ENCODE data around the gene WRNIP1.

The WRNIP1 gene

DNA sequence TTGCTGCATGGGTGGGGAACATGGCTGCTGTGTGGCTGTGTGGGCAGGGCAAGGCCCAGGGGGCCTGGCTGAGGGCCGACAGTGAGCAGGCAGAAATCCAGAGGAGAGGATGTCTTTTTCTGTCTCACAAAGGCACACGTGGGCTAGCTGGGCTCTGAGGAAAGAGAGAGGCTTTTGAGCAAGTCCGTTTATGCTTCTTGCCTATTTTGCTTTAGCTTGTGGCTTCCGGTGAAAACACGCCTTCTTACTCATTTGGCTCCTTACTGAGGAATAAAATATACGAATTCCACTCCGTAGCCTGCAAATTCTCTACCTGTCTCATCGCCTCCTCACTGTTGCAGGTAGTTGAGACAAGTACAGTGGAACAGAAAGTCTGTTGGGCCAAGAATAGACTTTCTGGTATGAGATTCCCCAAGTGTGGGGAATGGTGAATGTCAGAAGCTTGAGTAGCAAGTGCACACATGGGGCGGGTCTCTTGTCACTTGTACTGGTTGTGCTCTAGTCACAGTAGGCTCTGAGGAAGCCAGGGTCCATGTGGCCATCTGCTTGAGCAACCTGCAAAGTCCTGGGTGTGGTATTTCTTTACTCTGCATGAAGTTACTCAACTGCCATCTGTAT lies 28.4 kb downstream of the WRNIP1 start:
- H3F3A ChIP-seq (ENCODE audit: low read depth) = no peaks in the 10 kb centered on the region
- H3K4me3 ChIP-seq (ENCODE audit: low read length, poor library complexity, severe bottlenecking) = no peak overlapping the region
- no peak overlapping the region for H3K4me2 ChIP-seq (ENCODE audit: low read depth, low read length, poor library complexity, severe bottlenecking)
- TF ChIP-seq, protein P1, sequence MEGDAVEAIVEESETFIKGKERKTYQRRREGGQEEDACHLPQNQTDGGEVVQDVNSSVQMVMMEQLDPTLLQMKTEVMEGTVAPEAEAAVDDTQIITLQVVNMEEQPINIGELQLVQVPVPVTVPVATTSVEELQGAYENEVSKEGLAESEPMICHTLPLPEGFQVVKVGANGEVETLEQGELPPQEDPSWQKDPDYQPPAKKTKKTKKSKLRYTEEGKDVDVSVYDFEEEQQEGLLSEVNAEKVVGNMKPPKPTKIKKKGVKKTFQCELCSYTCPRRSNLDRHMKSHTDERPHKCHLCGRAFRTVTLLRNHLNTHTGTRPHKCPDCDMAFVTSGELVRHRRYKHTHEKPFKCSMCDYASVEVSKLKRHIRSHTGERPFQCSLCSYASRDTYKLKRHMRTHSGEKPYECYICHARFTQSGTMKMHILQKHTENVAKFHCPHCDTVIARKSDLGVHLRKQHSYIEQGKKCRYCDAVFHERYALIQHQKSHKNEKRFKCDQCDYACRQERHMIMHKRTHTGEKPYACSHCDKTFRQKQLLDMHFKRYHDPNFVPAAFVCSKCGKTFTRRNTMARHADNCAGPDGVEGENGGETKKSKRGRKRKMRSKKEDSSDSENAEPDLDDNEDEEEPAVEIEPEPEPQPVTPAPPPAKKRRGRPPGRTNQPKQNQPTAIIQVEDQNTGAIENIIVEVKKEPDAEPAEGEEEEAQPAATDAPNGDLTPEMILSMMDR (conservative IDR thresholded peaks at IDR 0.05; ENCODE audit: low read length) = no peak
- TF ChIP-seq EZH2phosphoT487 (IDR thresholded peaks at IDR 0.05; ENCODE audit: borderline replicate concordance) = no peak
- H3K36me3 ChIP-seq (ENCODE audit: insufficient read depth, low read length) = peaks cover 3% of the 10 kb centered on the region; the same call in 1 of the 2 replicates
- peak overlapping the region; percentile 42 for H3K9ac ChIP-seq (ENCODE audit: low read depth, low read length, poor library complexity, severe bottlenecking)
- H3K9me3 ChIP-seq (ENCODE audit: insufficient read depth, low read depth, low read length) = no peaks in the 10 kb centered on the region
- no peaks in the 10 kb centered on the region for H3K27me3 ChIP-seq (ENCODE audit: insufficient read depth, low read length, poor library complexity, severe bottlenecking)
- no peak overlapping the region for H2AFZ ChIP-seq (ENCODE audit: low read length)
- no peaks in the 10 kb centered on the region for H4K20me1 ChIP-seq (ENCODE audit: insufficient read depth, low read length, poor library complexity, severe bottlenecking)
- H3K4me1 ChIP-seq (ENCODE audit: insufficient read depth, low read length, poor library complexity, severe bottlenecking) = peaks cover 35% of the 10 kb centered on the region
- H3K79me2 ChIP-seq (ENCODE audit: insufficient read depth, low read length) = no peaks in the 10 kb centered on the region
- H3K9me2 ChIP-seq (replicated peaks; ENCODE audit: low read depth, low read length) = no peaks in the 10 kb centered on the region

DNA sequence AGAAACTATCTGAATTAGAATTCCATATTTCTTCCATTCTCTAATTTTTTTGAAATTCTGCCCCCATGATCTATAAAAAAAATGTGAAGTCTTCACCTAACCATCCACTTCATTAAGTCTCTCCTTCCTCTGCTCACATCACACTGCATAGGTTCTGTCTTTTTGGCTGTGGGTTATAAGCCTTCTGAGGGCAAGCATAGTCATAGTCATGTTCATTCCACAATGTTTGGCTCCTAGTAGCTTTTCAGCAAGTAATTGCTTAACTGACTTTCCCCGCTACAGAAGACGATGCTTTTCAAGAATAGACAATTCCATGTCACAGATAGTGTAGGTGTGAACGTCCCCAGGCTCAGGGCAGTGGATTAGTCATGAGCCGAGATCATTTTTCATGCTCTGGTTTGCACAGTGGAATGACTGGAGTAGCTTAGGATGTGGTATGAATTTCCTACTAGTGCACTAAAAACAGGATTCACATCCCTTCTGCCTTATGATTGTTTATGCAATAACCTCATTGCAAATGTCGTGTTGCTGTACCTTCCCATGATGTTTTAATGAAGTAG lies 29.1 kb downstream of the WRNIP1 start:
- Histone ChIP-seq H2AFZ (ENCODE audit: low read length) (no peak overlapping the region), H3K27me3 (ENCODE audit: insufficient read depth, low read length, poor library complexity, severe bottlenecking) (no peaks in the 10 kb centered on the region), H3K36me3 (ENCODE audit: insufficient read depth, low read length) (no peaks in the 10 kb centered on the region), H3K4me3 (ENCODE audit: low read length, poor library complexity, severe bottlenecking) (no peak overlapping the region), H4K20me1 (ENCODE audit: insufficient read depth, low read length, poor library complexity, severe bottlenecking) (no peaks in the 10 kb centered on the region), H3F3A (ENCODE audit: low read depth) (no peaks in the 10 kb centered on the region), H3K79me2 (ENCODE audit: insufficient read depth, low read length) (no peaks in the 10 kb centered on the region), H3K9me3 (ENCODE audit: insufficient read depth, low read depth, low read length) (no peaks in the 10 kb centered on the region), H3K4me2 (ENCODE audit: low read depth, low read length, poor library complexity, severe bottlenecking) (no peak overlapping the region), H3K9ac (ENCODE audit: low read depth, low read length, poor library complexity, severe bottlenecking) (peak overlapping the region; percentile 42), H3K9me2 (replicated peaks; ENCODE audit: low read depth, low read length) (no peaks in the 10 kb centered on the region), H3K4me1 (ENCODE audit: insufficient read depth, low read length, poor library complexity, severe bottlenecking) (peaks cover 37% of the 10 kb centered on the region)
- TF ChIP-seq EZH2phosphoT487 (IDR thresholded peaks at IDR 0.05; ENCODE audit: borderline replicate concordance) = no peak
- TF ChIP-seq, protein P1 (conservative IDR thresholded peaks at IDR 0.05; ENCODE audit: low read length) = no peak

DNA sequence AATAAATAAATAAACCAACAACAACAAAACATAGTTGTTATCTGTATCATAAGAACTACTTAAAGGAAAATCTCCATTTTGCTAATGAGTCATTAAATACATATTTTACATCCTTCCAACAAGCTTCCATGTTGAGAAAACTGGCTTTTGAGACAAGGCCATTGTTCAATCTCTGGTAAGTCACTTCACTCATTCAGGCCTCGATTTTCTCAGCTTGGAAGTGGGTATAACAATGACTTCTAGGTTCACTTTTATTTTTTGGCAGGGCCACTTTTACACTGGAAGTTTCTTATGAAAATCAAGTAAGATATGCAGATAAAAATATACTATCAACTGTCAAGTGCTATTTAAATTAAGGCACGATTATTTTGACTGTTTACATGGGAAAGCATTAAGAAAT lies 30.0 kb downstream of the WRNIP1 start:
- H2AFZ ChIP-seq (ENCODE audit: low read length) = no peak overlapping the region
- no peaks in the 10 kb centered on the region for H3K9me3 ChIP-seq (ENCODE audit: insufficient read depth, low read depth, low read length)
- peaks cover 45% of the 10 kb centered on the region for H3K4me1 ChIP-seq (ENCODE audit: insufficient read depth, low read length, poor library complexity, severe bottlenecking)
- no peaks in the 10 kb centered on the region for H4K20me1 ChIP-seq (ENCODE audit: insufficient read depth, low read length, poor library complexity, severe bottlenecking)
- no peak overlapping the region for H3K9ac ChIP-seq (ENCODE audit: low read depth, low read length, poor library complexity, severe bottlenecking)
- no peaks in the 10 kb centered on the region for H3K79me2 ChIP-seq (ENCODE audit: insufficient read depth, low read length)
- no peak overlapping the region for H3K4me2 ChIP-seq (ENCODE audit: low read depth, low read length, poor library complexity, severe bottlenecking)
- no peaks in the 10 kb centered on the region for H3F3A ChIP-seq (ENCODE audit: low read depth)
- no peaks in the 10 kb centered on the region for H3K9me2 ChIP-seq (replicated peaks; ENCODE audit: low read depth, low read length)
- no peak for TF ChIP-seq EZH2phosphoT487 (IDR thresholded peaks at IDR 0.05; ENCODE audit: borderline replicate concordance)
- TF ChIP-seq, protein P1 (conservative IDR thresholded peaks at IDR 0.05; ENCODE audit: low read length) = no peak
- H3K27me3 ChIP-seq (ENCODE audit: insufficient read depth, low read length, poor library complexity, severe bottlenecking) = no peaks in the 10 kb centered on the region
- H3K36me3 ChIP-seq (ENCODE audit: insufficient read depth, low read length) = no peaks in the 10 kb centered on the region
- H3K4me3 ChIP-seq (ENCODE audit: low read length, poor library complexity, severe bottlenecking) = no peak overlapping the region
